IMR-90 (cell line): ENCODE data around the gene EXOC6B. TPM values are rescaled to one million over a fixed set of nuclear protein-coding genes. Genes with fewer than 3 reads are reported as not detected.

Experiments
- ATAC-seq: fragments of 200-7000 bp; cut with Tn5 transposase; 2 replicates; pipeline ENCODE4 v1.9.1; 2020; ENCODE audit warnings: low read depth, mild to moderate bottlenecking, moderate library complexity
- BruUV-seq: library from RNA; stranded (reverse); fragments of 400-500 nt; replicated peaks from 2 replicates; lab custom pipeline; 2021; lab: Mats Ljungman, UMichigan
- CTCF ChIA-PET: fragments of 300-600 bp; formaldehyde crosslinking; extraction: SDS; loops from one replicate; lab custom pipeline; 2021; ENCODE audit warnings: antibody characterized with exemption; lab: Yijun Ruan, JAX
- POLR2A ChIA-PET: fragments of 300-600 bp; sonication (Branson Sonifier 250); formaldehyde crosslinking; loops from one replicate; lab custom pipeline; 2022; ENCODE audit warnings: antibody characterized with exemption; ENCODE audit not compliant: unreplicated experiment; lab: Charles Lee
- DNase-seq: peaks from one replicate; pipeline ENCODE4 v3.0.0; 2013
- H2AFZ ChIP-seq: replicated peaks from 2 replicates; pipeline ENCODE3; 2013; ENCODE audit warnings: low read length, mild to moderate bottlenecking; ENCODE audit not compliant: poor library complexity
- H2AK5ac ChIP-seq: 2 replicates; pipeline ENCODE4 v1.6.1; 2013; ENCODE audit warnings: low read depth, low read length, inconsistent platforms
- H2AK9ac ChIP-seq: replicated peaks from 2 replicates; pipeline ENCODE3; 2013; ENCODE audit warnings: mild to moderate bottlenecking, low read depth, low read length, moderate library complexity; ENCODE audit not compliant: poor library complexity
- H2BK120ac ChIP-seq: 2 replicates; pipeline ENCODE4 v1.6.1; 2013; ENCODE audit warnings: low read depth, low read length, inconsistent platforms
- H2BK15ac ChIP-seq: 3 replicates; pipeline ENCODE4 v1.6.1; 2013; ENCODE audit warnings: low read depth, low read length, inconsistent platforms
- H2BK20ac ChIP-seq: 2 replicates; pipeline ENCODE4 v1.6.1; 2013; ENCODE audit warnings: low read depth, mild to moderate bottlenecking, inconsistent platforms, low read length, moderate library complexity
- H2BK5ac ChIP-seq: 2 replicates; pipeline ENCODE4 v1.6.1; 2013; ENCODE audit warnings: mild to moderate bottlenecking, low read depth, low read length, inconsistent platforms; ENCODE audit not compliant: poor library complexity, severe bottlenecking
- H3K14ac ChIP-seq: replicated peaks from 2 replicates; pipeline ENCODE4 v1.6.1; 2013; ENCODE audit warnings: low read depth, low read length, inconsistent platforms
- H3K18ac ChIP-seq: 2 replicates; pipeline ENCODE4 v1.6.1; 2013; ENCODE audit warnings: low read depth, low read length, control low read depth
- H3K23ac ChIP-seq: 2 replicates; pipeline ENCODE4 v1.6.1; 2013; ENCODE audit warnings: low read depth, low read length, inconsistent platforms
- H3K27ac ChIP-seq: 2 replicates; pipeline ENCODE4 v1.5.1; 2013; ENCODE audit warnings: mild to moderate bottlenecking, control low read depth, low read length; ENCODE audit not compliant: insufficient read depth
- H3K27me3 ChIP-seq: 2 replicates; pipeline ENCODE4 v1.6.1; 2013; ENCODE audit warnings: low read length; ENCODE audit not compliant: control insufficient read depth, insufficient read depth
- H3K36me3 ChIP-seq: 2 replicates; pipeline ENCODE4 v1.6.1; 2013; ENCODE audit warnings: low read length, mixed read lengths; ENCODE audit not compliant: control insufficient read depth, insufficient read depth
- H3K4ac ChIP-seq: 2 replicates; pipeline ENCODE4 v1.6.1; 2013; ENCODE audit warnings: low read depth, low read length, inconsistent platforms
- H3K4me1 ChIP-seq: 2 replicates; pipeline ENCODE4 v1.6.1; 2013; ENCODE audit warnings: low read length, mixed read lengths; ENCODE audit not compliant: control insufficient read depth, insufficient read depth
- H3K4me2 ChIP-seq: 2 replicates; pipeline ENCODE4 v1.6.1; 2013; ENCODE audit warnings: low read depth, mild to moderate bottlenecking, control low read depth, low read length, moderate library complexity
- H3K4me3 ChIP-seq: 2 replicates; pipeline ENCODE4 v1.5.1; 2013; ENCODE audit warnings: low read depth, mild to moderate bottlenecking, control low read depth, low read length, moderate library complexity; ENCODE audit not compliant: insufficient read depth
- H3K56ac ChIP-seq: 2 replicates; pipeline ENCODE4 v1.6.1; 2013; ENCODE audit warnings: low read length, inconsistent platforms; ENCODE audit not compliant: insufficient read depth; ENCODE audit errors: extremely low read depth
- H3K79me1 ChIP-seq, 2 experiments: 2 replicates each; pipeline ENCODE4 v1.6.1; 2013; ENCODE audit warnings: low read length in 2 of 2, inconsistent platforms in 1 of 2, low read depth in 1 of 2
- H3K9ac ChIP-seq: 2 replicates; pipeline ENCODE4 v1.6.1; 2013; ENCODE audit warnings: low read depth, low read length, control low read depth
- H3K9me1 ChIP-seq: 2 replicates; pipeline ENCODE4 v1.6.1; 2013; ENCODE audit warnings: low read length, inconsistent platforms; ENCODE audit not compliant: insufficient read depth
- H3K9me3 ChIP-seq: 2 replicates; pipeline ENCODE4 v1.6.1; 2013; ENCODE audit warnings: low read length; ENCODE audit not compliant: control insufficient read depth, insufficient read depth
- H4K20me1 ChIP-seq: 2 replicates; pipeline ENCODE4 v1.6.1; 2013; ENCODE audit warnings: low read length, inconsistent platforms; ENCODE audit not compliant: insufficient read depth
- H4K5ac ChIP-seq: 2 replicates; pipeline ENCODE4 v1.6.1; 2013; ENCODE audit warnings: mild to moderate bottlenecking, low read depth, low read length, control low read depth
- H4K8ac ChIP-seq, 2 experiments: 2 replicates each; pipeline ENCODE4 v1.6.1; 2013; ENCODE audit warnings: low read depth in 2 of 2, low read length in 2 of 2, control low read depth in 1 of 2, inconsistent platforms in 1 of 2
- H4K91ac ChIP-seq: 2 replicates; pipeline ENCODE4 v1.6.1; 2013; ENCODE audit warnings: low read depth, low read length, inconsistent platforms; ENCODE audit not compliant: insufficient read depth
- CHD1 ChIP-seq: IDR thresholded peaks from 2 replicates; pipeline ENCODE4 v1.6.1; 2012; ENCODE audit warnings: low read depth, low read length, improper control_type of control experiment
- FOS ChIP-seq: fragments of 150-350 bp; IDR thresholded peaks from 2 replicates; pipeline ENCODE4 v1.6.1; 2016; ENCODE audit warnings: low read depth, low read length
- MAZ ChIP-seq: IDR thresholded peaks from 2 replicates; pipeline ENCODE4 v1.6.1; 2012; ENCODE audit warnings: low read depth, mild to moderate bottlenecking, low read length, improper control_type of control experiment, moderate library complexity, borderline replicate concordance
- RCOR1 ChIP-seq: IDR thresholded peaks from 2 replicates; pipeline ENCODE4 v1.6.1; 2012; ENCODE audit warnings: mild to moderate bottlenecking, low read length, improper control_type of control experiment; ENCODE audit not compliant: insufficient replicate concordance
- WGBS, 2 experiments: methylation state at CpG; one replicate each; pipeline versions ENCODE4 v1.1.5 to v1.1.7; 2013; ENCODE audit warnings: missing lambda C conversion rate in 2 of 2; ENCODE audit not compliant: insufficient read length in 1 of 2; ENCODE audit errors: extremely low coverage in 2 of 2; 5-methylcytosine and 5-hydroxymethylcytosine counted together
- dilution Hi-C: fragments of 300-500 bp; cut with HindIII; formaldehyde crosslinking; loops from one replicate; pipeline ENCODE4 v1.14.3; 2018; ENCODE audit warnings: low sequenced_read_pairs; ENCODE audit not compliant: unreplicated experiment
- in situ Hi-C: fragments of 300-500 bp; cut with MboI; formaldehyde crosslinking; loops from 3 replicates; pipeline ENCODE4 v1.14.3; 2019; ENCODE audit warnings: low sequenced_read_pairs, inconsistent platforms, mixed read lengths
- intact Hi-C: fragments of 100-400 bp; cut with micrococcal nuclease; formaldehyde crosslinking; loops from 2 replicates; pipeline ENCODE4 v1.10.0; 2022
- polyA plus RNA-seq, 3 experiments: library from polyadenylated mRNA; depleted of rRNA; stranded (reverse); fragments of >200 nt; gene quantifications; 2 replicates each; pipeline ENCODE4 v1.2.3, GENCODE V29; 2012; ENCODE audit warnings: low replicate concordance in 1 of 3
- total RNA-seq: library from RNA; depleted of rRNA; stranded (reverse); fragments of >200 nt; gene quantifications from 2 replicates; pipeline ENCODE4 v1.2.3, GENCODE V29; 2012

Gene EXOC6B
- total and polyA plus RNA-seq, 2 of the 4 experiments (the other 2 are of a cell fraction) = 10.2 to 29.4 TPM

DNA sequence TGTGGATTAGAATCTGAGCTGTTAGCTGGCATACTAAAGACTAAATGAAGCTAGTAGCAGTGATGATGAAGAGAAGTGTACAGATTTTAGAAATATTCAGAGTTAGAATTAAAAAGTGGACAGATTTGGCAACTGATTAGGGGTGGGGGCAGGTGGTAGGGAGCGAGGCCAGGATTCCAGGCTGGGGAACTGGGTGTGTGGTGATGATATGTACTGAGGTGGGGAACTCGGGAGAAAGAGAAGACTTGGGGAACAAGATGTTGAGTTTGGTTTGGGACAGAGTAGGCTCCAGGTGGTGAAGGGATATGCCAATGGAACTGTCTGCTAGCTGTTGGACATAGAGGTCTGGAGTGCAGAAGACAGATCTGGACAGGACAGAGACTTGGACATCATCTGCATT is 669.0 kb downstream of the EXOC6B start:
- H3K14ac ChIP-seq = no peak overlapping the region
- dilution Hi-C loops (no loop called here), in situ Hi-C loops (loop anchor here (10.0 kb wide), 3 partner anchors 232 to 418 kb away; no protein-coding TSS in a partner anchor), intact Hi-C loops (no loop called here)
- no peak overlapping the region for H4K91ac ChIP-seq
- H2BK15ac ChIP-seq = no peak overlapping the region
- no peak overlapping the region for H2AK5ac ChIP-seq
- no peak overlapping the region for H3K27ac ChIP-seq
- H3K9ac ChIP-seq = no peak overlapping the region
- H2BK5ac ChIP-seq = no peak overlapping the region
- peaks cover 61% of the 10 kb centered on the region for H3K27me3 ChIP-seq
- no peak overlapping the region for H3K23ac ChIP-seq
- H3K4me1 ChIP-seq = no peaks in the 10 kb centered on the region
- no peak overlapping the region for H3K56ac ChIP-seq
- H3K4ac ChIP-seq = no peak overlapping the region
- H2AK9ac ChIP-seq = no peak overlapping the region
- no peaks in the 10 kb centered on the region for H4K20me1 ChIP-seq
- no peak for ATAC-seq
- no peak overlapping the region for H2AFZ ChIP-seq
- no peaks in the 10 kb centered on the region; the same call in 1 of the 2 replicates for H3K9me1 ChIP-seq
- H2BK120ac ChIP-seq = no peak overlapping the region
- TF ChIP-seq FOS = no peak
- no peak for TF ChIP-seq MAZ
- TF ChIP-seq CHD1 = no peak
- TF ChIP-seq RCOR1 = no peak
- H3K36me3 ChIP-seq = no peaks in the 10 kb centered on the region
- no peak overlapping the region for H4K5ac ChIP-seq
- BruUV-seq = no TSS peak
- ChIA-PET CTCF (interaction anchor here (0.6 kb wide), 1 partner anchor 588 kb away, joined by 3 read pairs; no protein-coding TSS in a partner anchor), POLR2A (no interaction called here)
- no peak overlapping the region for H3K4me3 ChIP-seq
- no peak for DNase-seq
- H4K8ac ChIP-seq = no peak overlapping the region
- H3K79me1 ChIP-seq = no peaks in the 10 kb centered on the region
- WGBS, 2 experiments = no CpG with 5 or more reads among the region's 2 CpGs
- no peaks in the 10 kb centered on the region for H3K9me3 ChIP-seq
- H3K4me2 ChIP-seq = no peak overlapping the region
- H2BK20ac ChIP-seq = no peak overlapping the region
- no peak overlapping the region for H3K18ac ChIP-seq
